ENCODE measurements around the gene ADAM21.
"Not testable (repeated sequence)": the region's sequence is repeated elsewhere in the genome, so short reads cannot be mapped to it uniquely, and the experiment has no call there.

ADAM21 gene

DNA sequence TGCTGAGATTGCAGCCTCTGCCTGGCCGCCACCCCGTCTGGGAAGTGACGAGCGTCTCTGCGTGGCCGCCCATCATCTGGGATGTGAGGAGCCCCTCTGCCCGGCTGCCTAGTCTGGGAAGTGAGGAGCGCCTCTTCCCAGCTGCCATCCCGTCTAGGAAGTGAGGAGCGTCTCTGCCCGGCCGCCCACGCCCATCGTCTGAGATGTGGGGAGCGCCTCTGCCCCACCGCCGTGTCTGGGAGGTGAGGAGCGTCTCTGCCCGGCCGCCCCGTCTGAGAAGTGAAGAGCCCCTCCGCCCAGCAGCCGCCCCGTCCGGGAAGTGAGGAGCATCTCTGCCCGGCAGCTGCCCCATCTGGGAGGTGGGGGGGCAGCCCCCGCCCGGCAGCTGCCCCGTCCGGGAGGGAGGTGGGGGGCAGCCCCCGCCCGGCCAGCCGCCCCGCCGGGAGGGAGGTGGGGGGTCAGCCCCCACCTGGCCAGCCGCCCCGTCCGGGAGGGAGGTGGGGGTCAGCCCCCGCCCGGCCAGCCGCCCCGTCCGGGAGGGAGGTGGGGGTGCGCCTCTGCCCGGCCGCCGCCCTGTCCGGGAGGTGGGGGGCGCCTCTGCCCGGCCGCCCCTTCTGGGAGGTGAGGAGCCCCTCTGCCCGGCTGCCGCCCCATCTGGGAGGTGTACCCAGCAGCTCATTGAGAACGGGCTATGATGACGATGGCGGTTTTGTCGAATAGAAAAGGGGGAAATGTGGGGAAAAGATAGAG lies 25.6 kb downstream of the ADAM21 start:
- DNase-seq (ENCODE audit: low read depth): not testable (repeated sequence)

DNA sequence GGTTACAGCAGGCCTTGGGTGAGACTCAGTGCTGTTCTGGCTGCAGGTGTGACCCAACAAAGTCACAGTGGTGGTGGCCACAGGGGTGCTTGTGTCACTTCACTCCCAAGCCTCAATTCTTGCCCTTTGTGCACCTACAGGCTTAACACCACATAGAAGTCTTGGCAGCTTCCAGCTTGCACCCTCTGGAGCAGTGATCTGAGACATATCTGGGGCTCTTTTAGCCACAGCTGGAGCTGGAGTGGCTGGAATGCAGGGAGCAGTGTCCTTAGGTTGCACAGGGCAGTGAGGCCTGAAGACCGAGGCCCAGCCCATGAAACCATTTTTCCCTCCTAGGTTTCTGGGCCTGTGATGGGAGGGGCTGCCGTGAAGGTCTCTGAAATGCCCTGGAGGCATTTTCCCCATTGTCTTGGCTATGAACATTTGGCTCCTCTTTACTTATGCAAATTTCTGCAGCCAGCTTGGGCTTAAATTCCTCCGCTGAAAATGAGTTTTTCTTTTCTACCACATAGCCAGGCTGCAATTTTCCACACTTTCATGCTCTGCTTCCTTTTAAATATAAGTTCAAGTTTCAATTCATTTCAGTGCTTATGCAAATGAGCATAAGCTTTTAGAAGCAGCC lies 37.7 kb downstream of the ADAM21 start:
- DNase-seq (ENCODE audit: low read depth): no peak

DNA sequence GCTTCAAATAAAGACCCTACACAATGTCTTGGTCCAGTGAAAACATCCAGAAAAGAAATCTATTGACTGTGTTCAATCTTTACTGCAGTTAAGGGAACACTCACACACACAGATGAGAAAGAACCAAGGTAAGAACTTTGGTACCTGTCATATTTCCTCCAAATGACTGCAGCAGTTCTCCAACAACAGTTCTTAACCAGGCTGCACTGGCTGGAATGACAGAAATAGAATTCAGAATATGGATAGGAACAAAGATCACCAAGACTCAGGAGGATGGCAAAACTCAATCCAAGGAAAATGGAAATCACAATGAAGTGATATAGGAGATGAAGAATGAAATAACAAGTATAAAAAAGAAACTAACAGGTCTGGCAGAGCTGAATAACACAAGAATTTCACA lies 46.2 kb downstream of the ADAM21 start:
- no peak for DNase-seq (ENCODE audit: low read depth)

Data from non-pigmented ciliary epithelial cell (primary cell).